Measurements from ENCODE around the gene ZNF580. TPM values are rescaled to one million over a fixed set of nuclear protein-coding genes. Genes with fewer than 3 reads are reported as not detected.

The ZNF580 gene
- total and polyA plus RNA-seq, 2 of the 8 experiments (the other 6 are each of a cell fraction or from before 2014, with no cell fraction given), result 12.0 to 24.6 TPM

DNA sequence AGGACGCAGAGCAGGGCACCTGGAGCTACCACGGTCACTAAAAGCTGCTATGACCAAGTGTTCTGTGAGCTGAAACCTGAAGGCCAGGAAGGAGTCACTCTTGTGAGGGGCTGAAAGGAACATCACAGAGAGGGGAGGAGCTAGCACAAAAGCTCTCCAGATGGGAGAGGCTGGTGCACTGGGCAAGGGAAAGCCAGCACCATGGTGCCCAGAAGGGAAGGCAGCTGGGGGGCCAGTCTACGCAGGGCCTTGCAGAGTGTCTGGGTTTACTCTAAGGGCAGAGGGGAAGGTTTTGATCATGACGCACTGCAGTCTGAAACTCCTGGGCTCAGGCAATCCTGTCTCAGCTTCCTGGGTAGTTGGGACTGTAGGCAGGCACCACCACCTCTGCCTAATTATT lies 4.1 kb upstream of the ZNF580 start:
- ChIA-PET CTCF (ENCODE audit: partially characterized antibody) (interaction anchor here (0.7 to 3.8 kb wide), 5 partner anchors 11 to 208 kb away, joined by 3 to 30 read pairs (median 9); partner anchors contain the start of genes CCDC106 and ZNF865), POLR2A (ENCODE audit: partially characterized antibody) (interaction anchor here (0.6 to 8.8 kb wide), 6 partner anchors 9 to 45 kb away, joined by 3 to 96 read pairs (median 6); partner anchors contain the start of genes CCDC106, U2AF2, ZNF581 and ZNF865)
- H3K79me1 ChIP-seq (ENCODE audit: low read depth, low read length), result peaks cover 13% of the 10 kb centered on the region
- no peak overlapping the region for H2AFZ ChIP-seq (ENCODE audit: low read length)
- no peak overlapping the region for H2BK120ac ChIP-seq (replicated peaks; ENCODE audit: low read depth, low read length)
- no peak overlapping the region for H3K56ac ChIP-seq (replicated peaks; ENCODE audit: insufficient read length, low read depth, low read length)
- FAIRE-seq (no peak), DNase-seq (ENCODE audit: low read depth in 1 of 2, low spot score in 2 of 2) (no peak)
- H4K91ac ChIP-seq (replicated peaks; ENCODE audit: insufficient read length, low read length), result no peak overlapping the region
- H2AK5ac ChIP-seq (ENCODE audit: low read depth, low read length), result no peak overlapping the region
- peaks cover 6 to 9% (median 7%) of the 10 kb centered on the region in 4 experiments for H3K4me1 ChIP-seq (replicated peaks in 1 of 4; ENCODE audit: control insufficient read depth in 3 of 4, insufficient read depth in 4 of 4, low read length in 3 of 4)
- H3K27ac ChIP-seq (ENCODE audit: low read depth, low read length), result no peak overlapping the region
- H3K9ac ChIP-seq (replicated peaks in 1 of 4; ENCODE audit: extremely low read depth in 1 of 4, low read depth in 3 of 4, low read length in 3 of 4), result no peak overlapping the region
- TF ChIP-seq RBBP5 (IDR thresholded peaks at IDR 0.05; ENCODE audit: borderline replicate concordance, low read depth, low read length) (no peak), RNF2 (IDR thresholded peaks at IDR 0.05; ENCODE audit: borderline replicate concordance, low read depth, low read length, missing control alignments, poor library complexity, severe bottlenecking) (no peak), BACH1 (IDR thresholded peaks at IDR 0.05; ENCODE audit: low read length) (no peak), RAD21 (IDR thresholded peaks at IDR 0.05 in 1 of 2, conservative IDR thresholded peaks at IDR 0.05 in 1 of 2; ENCODE audit: low read depth in 2 of 2, low read length in 2 of 2) (no peak), SUZ12 (IDR thresholded peaks at IDR 0.05; ENCODE audit: low read length) (no peak), SRF (IDR thresholded peaks at IDR 0.05; ENCODE audit: low read depth, low read length) (no peak), KDM5A (IDR thresholded peaks at IDR 0.05; ENCODE audit: low read length) (no peak), KDM4A (IDR thresholded peaks at IDR 0.05; ENCODE audit: low read depth, low read length, severe bottlenecking) (no peak)
- TF ChIP-seq, protein P1, sequence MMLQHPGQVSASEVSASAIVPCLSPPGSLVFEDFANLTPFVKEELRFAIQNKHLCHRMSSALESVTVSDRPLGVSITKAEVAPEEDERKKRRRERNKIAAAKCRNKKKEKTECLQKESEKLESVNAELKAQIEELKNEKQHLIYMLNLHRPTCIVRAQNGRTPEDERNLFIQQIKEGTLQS (IDR thresholded peaks at IDR 0.05; ENCODE audit: insufficient read depth, low read depth, low read length), result no peak
- H3K27me3 ChIP-seq (replicated peaks in 1 of 4; ENCODE audit: control insufficient read depth in 3 of 4, extremely low read depth in 1 of 4, insufficient read depth in 3 of 4, low read length in 3 of 4), result no peaks in the 10 kb centered on the region
- peaks cover 19% of the 10 kb centered on the region for H3K23me2 ChIP-seq (ENCODE audit: low read depth, low read length)
- H2BK15ac ChIP-seq (ENCODE audit: low read length), result no peak overlapping the region
- H3K23ac ChIP-seq (ENCODE audit: insufficient read length), result no peak overlapping the region
- H3K14ac ChIP-seq (ENCODE audit: insufficient read length), result no peak overlapping the region
- H2BK12ac ChIP-seq (ENCODE audit: low read depth, low read length), result no peak overlapping the region
- H3K4me2 ChIP-seq (ENCODE audit: insufficient read depth in 1 of 2, low read depth in 2 of 2, low read length in 2 of 2), result peak overlapping the region in 1 of 2 experiments; percentile 15; a peak in 1 of 4 replicates
- H3K4ac ChIP-seq (replicated peaks; ENCODE audit: insufficient read length, low read depth, low read length), result no peak overlapping the region
- peaks cover 3 to 10% of the 10 kb centered on the region in 2 experiments for H4K20me1 ChIP-seq (replicated peaks in 1 of 2; ENCODE audit: control insufficient read depth in 1 of 2, insufficient read depth in 2 of 2, low read length in 2 of 2)
- no peaks in the 10 kb centered on the region; a peak in 1 of 4 replicates for H3K9me3 ChIP-seq (ENCODE audit: insufficient read depth in 2 of 2, low read depth in 1 of 2, low read length in 1 of 2)
- H3K18ac ChIP-seq (ENCODE audit: extremely low read depth, low read length), result no peak overlapping the region
- no peak overlapping the region for H3K4me3 ChIP-seq (ENCODE audit: extremely low read depth in 1 of 4, insufficient read depth in 2 of 4, low read depth in 3 of 4, low read length in 4 of 4)
- no peak overlapping the region for H4K5ac ChIP-seq (ENCODE audit: insufficient read length, low read depth, low read length)
- WGBS, 2 experiments (ENCODE audit: extremely low coverage in 1 of 2, insufficient coverage in 1 of 2, insufficient read length in 1 of 2, insufficient replicate concordance in 2 of 2, low coverage in 1 of 2, low lambda C conversion rate in 2 of 2, missing lambda C conversion rate in 1 of 2), result 85% methylated on average over 4 of the region's 4 CpGs; no CpG with 5 or more reads in 1 of the 2 experiments
- H3K36me3 ChIP-seq (ENCODE audit: control insufficient read depth in 2 of 4, insufficient read depth in 4 of 4, low read length in 3 of 4), result no peaks in the 10 kb centered on the region
- peaks cover 4 to 25% of the 10 kb centered on the region in 2 experiments; a peak in 3 of 4 replicates for H3K79me2 ChIP-seq (ENCODE audit: control insufficient read depth in 1 of 2, insufficient read depth in 2 of 2, low read length in 2 of 2)
- no peak overlapping the region for H2BK20ac ChIP-seq (ENCODE audit: low read length)
- no peak overlapping the region for H2BK5ac ChIP-seq (ENCODE audit: low read depth, low read length)
- H4K8ac ChIP-seq (ENCODE audit: extremely low read depth, insufficient read depth, low read length), result no peak overlapping the region

Measured in H1 (cell line).